Caki2 (cell line): ENCODE results near the gene RAP1GAP2. TPM values are rescaled to one million over a fixed set of nuclear protein-coding genes. Genes with fewer than 3 reads are reported as not detected.
"Not testable (repeated sequence)": the region's sequence is repeated elsewhere in the genome, so short reads cannot be mapped to it uniquely, and the experiment has no call there.

Experiments used
- DNase-seq: peaks from one replicate; pipeline ENCODE4 v3.0.0-alpha.2; 2015; ENCODE audit warnings: low read depth
- in situ Hi-C: cut with HindIII; loops from 2 replicates; pipeline ENCODE4 v1.10.0; 2016; ENCODE audit warnings: low sequenced_read_pairs, low pct_unique_long_range_greater_than_20kb, mixed read lengths
- total RNA-seq: library from RNA; depleted of rRNA; stranded (reverse); fragments of >200 nt; shearing (Covaris generic); gene quantifications from 2 replicates; pipeline ENCODE4 v1.2.3, GENCODE V29; 2014; ENCODE audit warnings: low replicate concordance

RAP1GAP2 gene
- total RNA-seq, 1 experiment from 2014 or later: 2.0 TPM

DNA sequence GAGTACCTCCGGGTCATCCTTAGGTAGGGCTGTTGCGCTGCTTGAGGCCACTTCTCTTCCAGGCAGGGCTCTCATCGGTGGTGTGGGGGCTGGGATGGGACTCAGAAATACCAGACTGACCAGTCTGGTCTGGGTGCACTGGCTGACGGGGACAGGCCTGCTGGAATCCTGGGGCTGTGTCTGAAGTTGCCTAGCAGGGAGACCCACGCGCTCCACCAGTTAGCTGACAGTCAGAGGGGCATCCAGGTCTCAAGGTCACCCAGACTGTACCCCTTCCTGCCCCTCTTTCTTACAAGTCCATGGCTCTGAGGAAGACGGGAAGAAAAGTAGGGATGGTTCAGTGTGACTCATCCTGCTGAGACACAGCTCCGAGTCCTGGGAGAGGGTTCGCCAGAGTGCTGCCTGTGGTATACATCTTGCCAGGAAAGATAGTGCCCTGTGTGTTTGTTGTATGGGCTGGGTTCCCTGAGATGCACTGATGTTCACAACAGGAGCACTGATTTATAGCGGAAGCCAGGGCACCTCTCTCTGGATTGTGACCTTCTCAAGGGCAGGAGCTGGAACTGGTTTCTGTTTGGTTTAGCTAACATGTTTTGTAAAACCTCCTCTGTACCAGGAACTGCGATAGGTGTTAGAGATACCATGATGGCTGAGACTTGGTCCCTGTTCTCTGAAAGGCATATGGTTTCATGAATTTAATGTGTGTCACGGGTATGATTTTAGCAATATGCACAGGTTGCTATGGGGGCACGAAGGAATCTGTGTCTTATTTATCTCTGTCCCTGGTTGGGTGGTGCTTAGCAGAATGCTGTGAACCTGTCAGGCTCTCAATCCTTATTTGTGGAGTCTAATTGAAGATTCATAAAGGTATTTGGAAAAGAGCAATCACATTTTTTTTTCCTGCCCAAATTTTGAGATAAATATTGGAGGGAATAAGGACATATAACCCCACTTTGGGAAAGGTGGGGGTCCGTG lies 169.7 kb downstream of the RAP1GAP2 start:
- no peak for DNase-seq
- in situ Hi-C loops: no loop called here

DNA sequence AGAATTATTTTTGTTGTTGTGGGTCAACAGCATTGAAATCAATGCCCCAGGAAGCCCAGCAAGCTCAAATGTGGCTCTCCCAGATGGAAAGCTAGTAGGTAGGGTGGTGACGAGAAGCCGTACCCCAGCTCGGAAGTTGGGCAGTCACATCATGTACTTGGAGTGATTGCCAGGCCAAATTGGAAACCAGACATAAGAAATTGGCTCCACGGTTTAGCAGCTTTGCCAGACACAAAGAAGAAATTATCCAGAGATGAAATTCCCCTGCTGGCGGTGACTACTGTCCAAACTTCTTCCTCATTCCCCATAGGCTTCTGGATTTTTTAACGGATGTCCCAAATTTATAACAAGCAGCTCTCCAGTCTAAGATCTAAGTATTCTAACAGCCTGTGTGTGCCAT lies 171.3 kb downstream of the RAP1GAP2 start:
- in situ Hi-C loops: no loop called here
- DNase-seq: no peak

DNA sequence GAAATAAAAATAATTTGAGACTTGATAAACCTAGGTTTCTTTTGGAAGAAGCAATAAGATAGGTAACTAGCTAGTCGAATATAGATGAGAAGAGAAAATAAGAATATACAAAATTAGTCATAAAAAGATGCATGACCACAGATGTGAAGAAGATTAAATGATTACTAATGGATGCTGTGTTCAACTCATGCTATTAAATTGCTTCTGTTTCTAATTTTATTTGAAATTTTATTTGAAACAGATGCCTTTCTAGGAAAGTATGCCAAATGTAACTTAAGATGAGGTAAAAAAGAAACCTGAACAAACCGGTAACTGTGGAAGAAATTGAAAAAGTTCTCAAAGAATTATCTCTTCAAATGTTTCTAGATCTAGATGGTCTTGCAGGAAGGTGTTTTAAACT lies 175.6 kb downstream of the RAP1GAP2 start:
- in situ Hi-C loops: no loop called here

DNA sequence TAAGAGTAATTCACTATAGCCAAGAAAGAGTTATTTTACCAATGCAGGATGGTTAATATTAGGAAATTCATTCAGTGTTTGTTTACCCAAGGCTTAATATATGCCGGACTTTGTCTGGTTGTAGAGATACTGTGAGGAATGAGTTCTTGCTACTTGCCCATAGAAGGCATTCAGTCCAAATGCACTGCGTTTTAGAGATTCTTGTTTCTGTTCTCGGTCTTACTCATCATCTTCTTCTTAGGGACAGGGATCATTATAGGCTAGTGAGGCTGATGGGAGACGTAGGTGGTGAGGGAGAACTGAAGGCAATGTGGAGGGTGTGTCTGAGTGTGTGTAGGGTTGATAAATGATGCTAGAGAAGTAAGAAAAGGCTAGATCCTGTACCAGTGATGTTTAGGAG lies 176.5 kb downstream of the RAP1GAP2 start:
- DNase-seq: no peak
- in situ Hi-C loops: no loop called here

More for the DNA sequence above, 175.6 kb downstream of the RAP1GAP2 start:
- no peak for DNase-seq

DNA sequence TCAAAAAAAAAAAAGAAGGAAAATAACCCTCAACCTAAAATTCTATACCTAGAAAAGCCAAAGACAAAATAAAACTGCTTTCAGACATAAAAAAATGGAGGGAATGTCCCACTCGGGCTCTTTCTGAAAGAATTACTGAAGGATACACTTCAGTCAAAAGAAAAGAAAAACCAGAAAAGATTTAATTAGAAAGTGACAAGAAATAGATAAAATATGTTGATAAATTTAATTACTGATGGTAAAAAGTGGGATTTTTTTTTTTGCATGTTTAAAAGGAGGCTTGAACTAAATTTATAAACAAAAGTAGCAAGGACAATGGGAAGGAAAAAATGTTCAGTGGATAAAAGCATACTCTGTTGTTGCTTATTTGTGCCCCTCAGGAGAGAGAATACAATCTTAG lies 178.1 kb downstream of the RAP1GAP2 start:
- no peak for DNase-seq
- in situ Hi-C loops: no loop called here

DNA sequence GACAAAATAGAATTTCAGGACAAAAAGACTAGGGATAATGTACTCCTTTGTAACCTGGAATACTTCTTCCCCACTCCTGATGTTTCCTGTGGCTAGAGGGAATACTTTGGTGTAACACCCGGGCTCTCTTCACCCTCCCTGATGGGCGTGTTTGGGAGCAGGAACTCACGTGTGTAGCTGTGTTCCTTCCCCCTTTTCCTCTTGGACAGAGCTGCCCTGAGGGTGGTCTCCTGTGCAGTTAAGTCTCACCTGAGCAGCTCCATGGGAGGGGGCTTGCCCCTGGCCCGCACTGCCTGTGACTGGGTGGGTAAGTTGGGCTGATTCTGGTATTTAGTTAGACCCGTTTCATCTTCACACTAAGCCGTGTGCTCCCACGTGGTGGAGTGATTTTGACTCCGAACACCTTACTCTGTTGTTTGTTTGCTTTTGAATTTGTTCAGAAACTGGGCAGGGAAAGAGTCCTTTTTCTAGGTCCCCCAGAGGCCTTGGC lies 179.3 kb downstream of the RAP1GAP2 start:
- DNase-seq: no peak

DNA sequence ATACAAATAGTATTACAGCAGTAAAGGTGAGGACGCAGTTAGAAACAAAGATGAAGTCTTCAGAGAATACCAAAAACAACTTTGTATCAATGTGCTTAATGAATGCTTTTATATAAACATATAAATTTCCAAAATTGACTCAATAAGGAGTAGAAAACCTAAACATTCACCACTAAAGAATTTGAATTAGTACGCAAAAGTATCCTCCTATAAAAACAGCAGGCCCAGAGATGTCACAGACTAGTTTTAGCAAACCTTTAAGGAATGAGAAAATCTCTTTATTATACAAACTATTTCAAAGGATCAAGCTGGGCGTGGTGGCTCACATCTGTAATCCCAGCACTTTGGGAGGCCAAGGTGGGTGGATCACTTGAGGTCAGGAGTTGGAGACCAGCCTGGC lies 180.9 kb downstream of the RAP1GAP2 start:
- in situ Hi-C loops: no loop called here
- DNase-seq: no peak

More for the DNA sequence above, 179.3 kb downstream of the RAP1GAP2 start:
- in situ Hi-C loops: no loop called here

DNA sequence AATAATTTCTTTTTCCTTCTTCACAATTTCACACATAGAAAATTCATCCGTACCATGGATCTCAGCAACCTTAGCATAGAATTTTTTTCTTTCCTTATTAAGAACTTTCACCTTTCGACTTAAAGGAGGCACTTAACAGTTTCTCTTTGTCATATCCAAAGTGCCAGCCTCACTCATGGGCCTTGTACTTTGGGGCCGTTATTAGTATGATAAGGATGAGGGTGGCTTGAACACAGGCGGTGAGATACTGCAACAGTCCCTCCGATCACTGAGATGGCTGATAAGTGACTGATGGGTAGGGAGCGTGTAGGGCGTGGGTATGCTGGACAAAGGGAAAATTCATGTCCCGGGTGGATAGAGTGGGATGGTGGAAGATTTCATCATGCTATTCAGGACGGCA lies 181.9 kb downstream of the RAP1GAP2 start:
- DNase-seq: no peak
- in situ Hi-C loops: no loop called here

DNA sequence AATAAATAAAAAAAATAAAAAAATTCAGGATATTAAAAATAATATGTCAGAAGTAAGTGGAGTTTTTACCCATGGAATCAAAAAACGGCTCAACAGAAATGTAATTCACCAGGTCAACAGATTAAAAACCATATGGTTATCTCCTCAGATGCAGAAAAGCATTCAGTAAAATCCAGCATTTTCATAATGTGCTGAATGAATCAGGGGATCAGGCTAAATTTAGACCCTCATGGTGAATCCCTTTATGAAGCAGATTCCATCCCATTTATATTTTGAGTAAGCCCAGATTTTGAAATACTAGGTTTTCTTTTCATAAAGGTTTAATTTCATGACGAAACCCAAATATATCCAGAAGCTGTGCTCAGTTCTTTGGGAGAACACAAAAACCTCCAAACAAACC lies 182.8 kb downstream of the RAP1GAP2 start:
- no peak for DNase-seq
- in situ Hi-C loops: no loop called here

DNA sequence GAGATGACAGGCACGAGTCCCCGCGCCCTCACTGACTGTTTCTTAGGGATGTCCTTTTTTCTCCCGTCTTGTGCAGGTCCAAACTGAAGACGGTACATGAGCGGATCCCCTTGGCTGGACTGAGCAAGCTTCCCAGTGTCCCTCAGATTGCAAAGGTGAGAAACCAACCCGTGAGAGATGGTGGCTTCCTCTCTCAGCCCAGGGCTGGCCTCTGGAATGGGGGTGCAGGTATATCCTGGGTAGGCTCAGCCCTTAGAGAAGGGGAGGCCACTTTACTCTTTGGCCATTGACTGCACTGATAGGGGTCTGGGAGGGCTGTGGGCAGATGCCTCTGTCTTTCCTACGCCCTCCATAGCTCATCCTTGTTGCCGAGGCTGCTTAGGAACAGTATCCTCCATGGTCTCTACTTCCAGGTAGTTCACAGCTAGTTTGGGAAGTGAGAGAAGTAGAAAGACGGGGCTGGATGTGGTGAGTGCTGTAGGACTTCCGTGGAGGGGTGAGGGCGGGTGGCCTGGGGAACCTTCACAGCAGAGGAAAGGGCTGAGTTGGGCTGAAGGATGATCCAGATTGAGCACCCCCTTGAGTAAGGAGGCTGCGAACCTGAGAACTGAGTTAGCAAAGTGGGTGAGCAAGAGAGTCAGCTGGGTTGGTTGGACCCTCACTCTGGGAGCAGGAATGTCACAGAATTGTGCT lies 184.1 kb downstream of the RAP1GAP2 start:
- DNase-seq: no peak
- in situ Hi-C loops: no loop called here

DNA sequence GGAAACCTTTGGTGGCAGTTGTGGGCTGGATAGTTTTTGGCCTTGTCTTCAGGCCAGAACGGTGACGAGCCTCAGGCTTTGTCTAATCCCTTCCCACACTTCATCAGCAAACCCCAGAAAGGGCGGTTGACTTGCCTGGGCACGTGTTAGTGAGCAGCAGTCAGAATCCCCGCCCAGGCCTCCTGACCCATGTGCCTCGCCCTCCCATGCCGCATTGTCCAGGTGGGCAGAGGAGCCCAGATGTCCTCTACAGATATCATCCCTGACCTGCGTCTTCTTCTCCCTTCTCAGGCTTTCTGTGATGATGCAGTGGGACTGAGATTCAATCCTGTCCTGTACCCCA lies 184.6 kb downstream of the RAP1GAP2 start:
- in situ Hi-C loops: no loop called here
- DNase-seq: no peak

DNA sequence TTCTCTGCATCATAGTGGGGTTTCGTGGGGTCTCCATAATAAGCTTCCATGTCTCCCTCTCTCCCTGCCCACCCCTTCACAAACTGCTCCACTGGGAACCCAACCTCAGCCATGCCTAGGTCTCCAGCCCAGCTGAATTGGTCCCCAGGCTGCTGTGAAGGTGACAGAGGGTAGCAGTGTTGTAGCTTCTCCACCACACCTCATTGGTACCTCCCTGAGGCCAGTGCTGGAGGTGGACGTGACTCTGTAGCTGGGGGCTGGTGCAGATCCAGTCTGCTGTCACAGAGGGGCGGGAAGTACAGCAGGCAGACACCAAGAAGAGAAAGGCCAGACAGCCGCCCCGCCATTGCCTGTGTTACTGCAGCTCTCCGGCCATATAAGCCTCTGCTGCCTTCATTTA lies 185.1 kb downstream of the RAP1GAP2 start:
- DNase-seq: no peak
- in situ Hi-C loops: no loop called here

DNA sequence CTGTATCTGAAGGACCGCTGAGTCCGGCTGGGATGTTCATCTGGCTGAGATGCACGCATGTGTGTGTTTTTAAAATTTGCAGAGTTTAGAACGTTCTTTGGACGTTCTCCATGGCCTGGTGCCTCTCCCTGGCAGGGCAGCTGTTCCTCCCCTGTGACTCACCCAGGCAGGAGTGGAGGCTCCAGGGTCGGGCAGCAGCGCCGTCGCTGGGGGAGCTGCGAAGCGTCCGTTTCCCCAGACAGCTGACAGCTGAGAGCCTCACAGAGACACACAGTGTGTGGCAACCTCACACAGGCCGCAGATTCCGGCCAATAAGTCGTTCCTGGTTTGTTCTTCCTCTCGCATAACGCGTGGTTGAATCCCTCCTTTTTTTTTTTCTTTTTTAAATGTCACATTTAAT lies 186.6 kb downstream of the RAP1GAP2 start:
- in situ Hi-C loops: no loop called here
- peak; percentile 61 for DNase-seq

DNA sequence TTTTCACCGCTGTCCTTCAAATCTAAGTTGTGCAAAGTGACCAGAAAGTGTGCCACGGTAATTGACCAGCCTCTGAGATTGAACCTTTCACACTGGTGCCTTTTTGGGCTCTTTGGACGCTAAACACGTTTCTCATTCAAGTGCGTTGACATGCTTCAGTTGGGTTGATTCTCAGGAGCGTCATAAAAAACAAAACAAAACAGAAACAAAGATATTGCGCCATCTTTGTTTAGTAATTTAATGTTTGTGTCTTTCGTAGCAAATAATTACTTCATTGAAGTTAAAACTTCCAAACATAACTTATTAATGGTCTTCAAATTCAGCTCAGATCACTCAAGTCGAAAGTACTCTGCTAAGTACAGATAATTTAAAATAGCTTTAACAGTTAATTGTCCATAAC lies 187.0 kb downstream of the RAP1GAP2 start:
- in situ Hi-C loops: no loop called here
- no peak for DNase-seq

DNA sequence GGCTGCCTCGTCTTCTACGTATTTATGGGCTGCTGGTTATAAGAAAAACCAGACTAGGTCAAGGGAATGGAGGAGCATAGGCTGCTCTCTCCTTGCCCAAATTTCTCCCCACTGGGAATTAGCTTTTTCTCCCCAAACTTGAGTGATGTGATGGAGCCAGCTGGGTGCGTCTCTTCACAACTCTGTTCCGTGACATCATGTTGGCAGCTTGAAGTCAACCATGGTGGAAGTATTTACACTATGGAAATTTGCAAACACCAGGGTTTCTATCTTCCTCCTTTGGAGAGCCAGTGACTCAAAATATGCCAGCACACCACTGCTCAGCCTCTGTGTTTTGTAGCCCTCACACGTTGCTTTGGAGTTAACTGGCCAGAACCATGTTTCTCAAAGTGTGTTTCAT lies 189.1 kb downstream of the RAP1GAP2 start:
- in situ Hi-C loops: no loop called here
- DNase-seq: no peak

DNA sequence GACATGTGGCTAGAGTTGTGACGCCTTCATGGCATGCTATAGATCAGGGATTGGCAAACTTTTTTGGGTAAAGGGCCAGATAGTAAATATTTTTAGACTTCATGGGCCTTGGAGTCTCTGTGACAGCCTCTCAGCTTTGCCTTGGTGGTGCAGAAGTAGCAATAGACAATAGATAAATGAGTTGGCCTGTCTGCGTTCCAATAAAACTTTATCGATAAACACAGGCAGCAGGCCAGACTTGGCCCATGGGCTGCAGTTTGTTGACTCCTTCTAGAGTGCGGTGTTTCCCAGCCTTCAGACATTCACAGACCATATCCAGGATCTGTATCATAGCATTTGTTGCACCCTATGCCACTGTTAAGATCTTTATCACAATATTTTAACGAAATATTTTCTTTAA lies 190.7 kb downstream of the RAP1GAP2 start:
- in situ Hi-C loops: no loop called here
- no peak for DNase-seq

DNA sequence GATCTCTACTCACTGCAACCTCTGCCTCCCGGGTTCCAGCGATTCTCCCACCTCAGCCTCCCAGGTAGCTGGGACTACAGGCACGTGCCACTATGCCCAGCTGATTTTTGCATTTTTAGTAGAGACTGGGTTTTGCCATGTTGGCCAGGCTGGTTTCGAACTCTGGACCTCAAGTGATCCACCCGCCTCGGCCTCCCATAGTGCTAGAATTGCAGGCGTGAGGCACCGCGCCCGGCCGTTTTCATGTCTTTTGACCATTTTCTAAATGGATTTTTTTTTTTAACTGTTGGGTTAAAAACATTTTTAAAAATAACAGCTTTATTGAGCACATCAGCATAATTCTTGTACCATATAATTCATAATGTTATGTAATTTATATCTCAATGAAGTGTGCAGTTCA lies 193.2 kb downstream of the RAP1GAP2 start:
- DNase-seq, in situ Hi-C loops: not testable (repeated sequence)

DNA sequence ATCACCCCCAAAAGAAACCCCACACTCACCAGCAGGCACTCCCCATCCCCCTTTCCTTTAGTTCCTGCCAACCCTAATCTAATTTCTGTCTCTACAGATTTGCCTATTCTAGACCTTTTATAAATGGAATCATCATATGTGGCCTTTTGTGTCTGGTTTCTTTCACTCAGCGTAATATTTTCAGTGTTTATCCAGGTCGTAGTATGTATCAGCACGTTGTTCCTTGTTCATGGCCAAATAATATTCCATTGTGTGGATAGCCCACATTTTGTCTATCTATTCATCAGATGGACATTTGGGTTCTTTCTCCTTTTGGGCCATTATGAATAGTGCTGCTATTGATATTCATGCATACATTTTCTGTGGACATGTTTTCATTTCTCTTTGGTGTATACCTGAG lies 193.6 kb downstream of the RAP1GAP2 start:
- in situ Hi-C loops: no loop called here
- DNase-seq: no peak

DNA sequence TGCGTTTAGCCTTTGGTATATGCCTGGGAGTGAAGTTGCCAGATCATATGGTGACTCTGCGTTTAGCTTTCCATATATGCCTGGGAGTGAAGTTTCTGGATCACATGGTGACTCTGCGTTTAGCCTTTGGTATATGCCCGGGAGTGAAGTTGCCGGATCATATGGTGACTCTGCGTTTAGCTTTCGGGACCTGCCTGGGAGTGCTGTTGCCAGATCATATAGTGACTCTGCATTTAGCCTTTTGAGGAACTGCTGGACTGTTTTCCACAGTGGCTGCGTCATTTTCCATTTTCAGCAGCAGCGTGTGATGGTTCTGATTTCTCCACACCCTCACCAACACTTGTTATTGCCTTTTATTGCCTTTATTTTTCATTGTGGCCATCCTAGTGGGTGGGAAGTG lies 194.2 kb downstream of the RAP1GAP2 start:
- in situ Hi-C loops: no loop called here
- no peak for DNase-seq
